Measurements from ENCODE around the gene YOD1.

YOD1 gene

DNA sequence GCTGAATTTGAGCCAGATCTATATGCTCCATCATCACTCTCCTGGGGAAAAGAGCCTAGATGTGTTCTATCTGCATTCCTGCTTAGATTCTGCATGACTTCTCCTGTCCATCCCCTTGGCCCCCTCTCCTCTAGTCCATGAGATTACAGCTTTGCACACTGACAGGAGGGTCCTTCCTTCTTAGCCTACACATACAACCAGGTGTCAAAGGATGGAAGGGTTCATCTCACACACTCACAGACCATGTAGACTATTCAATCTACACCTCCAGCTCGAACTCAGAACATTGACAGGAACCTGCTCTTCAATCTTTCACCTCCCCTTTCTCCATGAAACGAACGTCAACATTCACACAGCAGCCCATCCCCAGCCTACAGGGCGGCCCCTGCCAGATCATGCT, 32.3 kb downstream of the YOD1 start:
- no peaks in the 10 kb centered on the region for H3K4me1 ChIP-seq (ENCODE audit: low read depth, poor library complexity, severe bottlenecking)
- no peaks in the 10 kb centered on the region for H4K20me1 ChIP-seq (ENCODE audit: insufficient read depth)
- H3K27me3 ChIP-seq (ENCODE audit: insufficient read depth, low read depth) = no peaks in the 10 kb centered on the region
- H3K27ac ChIP-seq = no peak overlapping the region
- H3K4me2 ChIP-seq = no peak overlapping the region
- H3K4me3 ChIP-seq (IDR thresholded peaks at IDR 0.05; ENCODE audit: insufficient read depth, low read depth, low read length) = no peak overlapping the region
- TF ChIP-seq CTCF (conservative IDR thresholded peaks at IDR 0.05; ENCODE audit: low read depth, low read length) = no peak
- no peaks in the 10 kb centered on the region for H3K79me2 ChIP-seq (ENCODE audit: insufficient read depth, low read depth)
- no peaks in the 10 kb centered on the region for H3K36me3 ChIP-seq (ENCODE audit: insufficient read depth)
- H3K9ac ChIP-seq = no peak overlapping the region
- H2AFZ ChIP-seq (ENCODE audit: low read depth) = no peak overlapping the region

- no peak overlapping the region for H3K9ac ChIP-seq
- H3K4me1 ChIP-seq (ENCODE audit: low read depth, poor library complexity, severe bottlenecking) = no peaks in the 10 kb centered on the region
- H4K20me1 ChIP-seq (ENCODE audit: insufficient read depth) = no peaks in the 10 kb centered on the region
- H3K36me3 ChIP-seq (ENCODE audit: insufficient read depth) = no peaks in the 10 kb centered on the region
- H3K27ac ChIP-seq = no peak overlapping the region
- no peaks in the 10 kb centered on the region for H3K27me3 ChIP-seq (ENCODE audit: insufficient read depth, low read depth)
- TF ChIP-seq CTCF (conservative IDR thresholded peaks at IDR 0.05; ENCODE audit: low read depth, low read length) = no peak
- H2AFZ ChIP-seq (ENCODE audit: low read depth) = no peak overlapping the region
- H3K4me3 ChIP-seq (IDR thresholded peaks at IDR 0.05; ENCODE audit: insufficient read depth, low read depth, low read length) = no peak overlapping the region
- H3K79me2 ChIP-seq (ENCODE audit: insufficient read depth, low read depth) = no peaks in the 10 kb centered on the region
- no peak overlapping the region for H3K4me2 ChIP-seq
Measured at GRCh38 chr1:207017615-207018559, 33.1 kb downstream of the YOD1 start.

- H3K36me3 ChIP-seq (ENCODE audit: insufficient read depth) = no peaks in the 10 kb centered on the region
- no peaks in the 10 kb centered on the region for H3K27me3 ChIP-seq (ENCODE audit: insufficient read depth, low read depth)
- H3K9ac ChIP-seq = no peak overlapping the region
- no peak for TF ChIP-seq CTCF (conservative IDR thresholded peaks at IDR 0.05; ENCODE audit: low read depth, low read length)
- no peak overlapping the region for H2AFZ ChIP-seq (ENCODE audit: low read depth)
- no peaks in the 10 kb centered on the region for H3K4me1 ChIP-seq (ENCODE audit: low read depth, poor library complexity, severe bottlenecking)
- H3K79me2 ChIP-seq (ENCODE audit: insufficient read depth, low read depth) = no peaks in the 10 kb centered on the region
- no peak overlapping the region for H3K4me3 ChIP-seq (IDR thresholded peaks at IDR 0.05; ENCODE audit: insufficient read depth, low read depth, low read length)
- H3K4me2 ChIP-seq = no peak overlapping the region
- no peaks in the 10 kb centered on the region for H4K20me1 ChIP-seq (ENCODE audit: insufficient read depth)
- H3K27ac ChIP-seq = no peak overlapping the region
Measured at GRCh38 chr1:207015791-207016190, 35.2 kb downstream of the YOD1 start.

- TF ChIP-seq CTCF (conservative IDR thresholded peaks at IDR 0.05; ENCODE audit: low read depth, low read length) = no peak
- no peak overlapping the region for H3K4me2 ChIP-seq
- no peak overlapping the region for H3K9ac ChIP-seq
- no peaks in the 10 kb centered on the region for H3K4me1 ChIP-seq (ENCODE audit: low read depth, poor library complexity, severe bottlenecking)
- no peak overlapping the region for H3K27ac ChIP-seq
- no peaks in the 10 kb centered on the region for H4K20me1 ChIP-seq (ENCODE audit: insufficient read depth)
- no peaks in the 10 kb centered on the region for H3K79me2 ChIP-seq (ENCODE audit: insufficient read depth, low read depth)
- no peak overlapping the region for H3K4me3 ChIP-seq (IDR thresholded peaks at IDR 0.05; ENCODE audit: insufficient read depth, low read depth, low read length)
- H2AFZ ChIP-seq (ENCODE audit: low read depth) = no peak overlapping the region
- H3K27me3 ChIP-seq (ENCODE audit: insufficient read depth, low read depth) = no peaks in the 10 kb centered on the region
- no peaks in the 10 kb centered on the region for H3K36me3 ChIP-seq (ENCODE audit: insufficient read depth)
Measured at GRCh38 chr1:207014728-207015127, 36.3 kb downstream of the YOD1 start.
